GM23338 (cell line): ENCODE measurements around the gene TANGO2. TPM values are rescaled to one million over a fixed set of nuclear protein-coding genes. Genes with fewer than 3 reads are reported as not detected.

ENCODE experiments used
- ATAC-seq: fragments of 200-7000 bp; cut with Tn5 transposase; 3 replicates; pipeline ENCODE4 v1.9.1; 2020
- DNase-seq: peaks from one replicate; pipeline ENCODE4 v3.0.0-alpha.2; 2015; ENCODE audit warnings: low spot score
- H2AFZ ChIP-seq: fragments of 200-600 bp; sonication (generic); 2 replicates; pipeline ENCODE4 v1.8.0; 2016; ENCODE audit warnings: antibody characterized with exemption, mild to moderate bottlenecking, moderate library complexity
- H3F3A ChIP-seq: fragments of 200-600 bp; sonication (generic); replicated peaks from 2 replicates; pipeline ENCODE4 v1.8.0; 2017; ENCODE audit warnings: antibody characterized with exemption, mixed run types, low read depth
- H3K27ac ChIP-seq: fragments of 200-600 bp; sonication (generic); 2 replicates; pipeline ENCODE4 v1.6.1; 2016; ENCODE audit warnings: low read depth
- H3K27me3 ChIP-seq: fragments of 200-600 bp; sonication (generic); 2 replicates; pipeline ENCODE4 v1.8.0; 2016; ENCODE audit warnings: mild to moderate bottlenecking, mixed run types, moderate library complexity; ENCODE audit not compliant: insufficient read depth
- H3K36me3 ChIP-seq: fragments of 200-600 bp; sonication (generic); 2 replicates; pipeline ENCODE4 v1.8.0; 2016; ENCODE audit warnings: mild to moderate bottlenecking; ENCODE audit not compliant: insufficient read depth
- H3K4me1 ChIP-seq: fragments of 200-600 bp; sonication (generic); 2 replicates; pipeline ENCODE4 v1.8.0; 2016; ENCODE audit warnings: mild to moderate bottlenecking, moderate library complexity; ENCODE audit not compliant: insufficient read depth
- H3K4me2 ChIP-seq: fragments of 200-600 bp; sonication (generic); 2 replicates; pipeline ENCODE4 v1.7.1; 2017; ENCODE audit warnings: mixed run types
- H3K4me3 ChIP-seq: fragments of 200-600 bp; sonication (generic); 2 replicates; pipeline ENCODE4 v1.6.1; 2016; ENCODE audit warnings: mixed run types
- H3K79me2 ChIP-seq: fragments of 200-600 bp; sonication (generic); replicated peaks from 2 replicates; pipeline ENCODE4 v1.8.0; 2017; ENCODE audit warnings: mild to moderate bottlenecking; ENCODE audit not compliant: insufficient read depth
- H3K9me2 ChIP-seq: fragments of 200-600 bp; sonication (generic); 2 replicates; pipeline ENCODE4 v1.8.0; 2017; ENCODE audit not compliant: insufficient read depth
- H4K20me1 ChIP-seq: fragments of 200-600 bp; sonication (generic); replicated peaks from 2 replicates; pipeline ENCODE4 v1.8.0; 2017; ENCODE audit warnings: mild to moderate bottlenecking; ENCODE audit not compliant: insufficient read depth
- H3K27ac Mint-ChIP-seq: 2 replicates; pipeline ENCODE4 v1.8.0; 2020; ENCODE audit warnings: inconsistent platforms, mild to moderate bottlenecking, moderate library complexity, mixed read lengths
- H3K27me3 Mint-ChIP-seq: 3 replicates; pipeline ENCODE4 v1.8.0; 2022; ENCODE audit warnings: low read depth, mild to moderate bottlenecking, moderate library complexity, mixed read lengths, inconsistent platforms; ENCODE audit not compliant: insufficient read depth, poor library complexity
- H3K36me3 Mint-ChIP-seq: 3 replicates; pipeline ENCODE4 v1.8.0; 2021; ENCODE audit warnings: low read depth, mild to moderate bottlenecking, inconsistent platforms, moderate library complexity, mixed read lengths
- H3K4me1 Mint-ChIP-seq: 3 replicates; pipeline ENCODE4 v1.8.0; 2020; ENCODE audit warnings: mild to moderate bottlenecking, inconsistent platforms, mixed read lengths
- H3K4me3 Mint-ChIP-seq: 3 replicates; pipeline ENCODE4 v1.8.0; 2021; ENCODE audit warnings: moderate library complexity, mild to moderate bottlenecking, inconsistent platforms, mixed read lengths
- H3K9me3 Mint-ChIP-seq: 3 replicates; pipeline ENCODE4 v1.8.0; 2020; ENCODE audit warnings: moderate library complexity, mild to moderate bottlenecking, inconsistent platforms, mixed read lengths
- CTCF ChIP-seq, 2 experiments: fragments of 200-600 bp in 1 of 2; sonication (generic) in 1 of 2; conservative IDR thresholded peaks; 2 replicates each; pipeline versions ENCODE4 v1.5.1 to v1.6.1; 2016 to 2017; ENCODE audit warnings: antibody characterized with exemption in 2 of 2, low read depth in 2 of 2, mild to moderate bottlenecking in 2 of 2, moderate library complexity in 1 of 2
- EZH2 ChIP-seq: fragments of 200-600 bp; sonication (generic); IDR thresholded peaks from one replicate; pipeline ENCODE4 v1.8.0; 2017; ENCODE audit warnings: antibody characterized with exemption, mild to moderate bottlenecking, low read depth; ENCODE audit not compliant: unreplicated experiment
- POLR2AphosphoS5 ChIP-seq: IDR thresholded peaks from 2 replicates; pipeline ENCODE4 v1.6.1; 2016; ENCODE audit warnings: antibody characterized with exemption, low read depth
- ZNF331 ChIP-seq: fragments of 250-450 bp; sonication (Bioruptor Pico); IDR thresholded peaks from 2 replicates; pipeline ENCODE4 v1.5.0; 2020; ENCODE audit warnings: low read depth, mild to moderate bottlenecking, moderate library complexity
- polyA plus RNA-seq: library from polyadenylated mRNA; unstranded; fragments of >200 nt; fragmentation: Nextera tagmentation; extraction: Ambion mirVana; gene quantifications from 2 replicates; pipeline ENCODE4 v1.2.1, GENCODE V29; 2016
- total RNA-seq: library from RNA; depleted of rRNA; stranded (reverse); fragments of >200 nt; shearing (Covaris generic); gene quantifications from 2 replicates; pipeline ENCODE4 v1.2.3, GENCODE V29; 2014

TANGO2 gene
- total and polyA plus RNA-seq, 2 experiments from 2014 or later: 6.9 to 15.0 TPM

- TF ChIP-seq CTCF (conservative IDR thresholded peaks at IDR 0.05; ENCODE audit: low read depth in 2 of 2): no peak
These were observed 22.5 kb upstream of the TANGO2 start (continued) for GRCh38 chr22:19998232-19998951.

GRCh38 chr22:19998991-19999820 is 21.7 kb upstream of the TANGO2 start:
- peak; percentile 14 for ATAC-seq

More at GRCh38 chr22:19998991-19999820, 21.7 kb upstream of the TANGO2 start:
- Histone ChIP-seq H2AFZ (no peak overlapping the region), H3F3A (no peaks in the 10 kb centered on the region), H4K20me1 (no peaks in the 10 kb centered on the region; the same call in 1 of the 2 replicates), H3K36me3 (peaks cover 5% of the 10 kb centered on the region), H3K4me2 (no peak overlapping the region), H3K4me1 (peaks cover 17% of the 10 kb centered on the region), H3K27ac (no peak overlapping the region), H3K9me2 (no peaks in the 10 kb centered on the region), H3K27me3 (no peaks in the 10 kb centered on the region), H3K4me3 (no peak overlapping the region), H3K79me2 (no peaks in the 10 kb centered on the region)
- Mint-ChIP-seq H3K4me1 (peaks cover 31% of the 10 kb centered on the region), H3K27ac (no peak overlapping the region), H3K4me3 (no peak overlapping the region), H3K36me3 (peaks cover 9% of the 10 kb centered on the region), H3K27me3 (peaks cover 7% of the 10 kb centered on the region), H3K9me3 (peaks cover 14% of the 10 kb centered on the region)
- TF ChIP-seq POLR2AphosphoS5: no peak
- TF ChIP-seq ZNF331 (CRISPR knock-in tag): no peak
- no peak for TF ChIP-seq EZH2
- 0 out of 4 replicates have a peak, but pooled peaks of 1 of the 2 experiments have one; percentile 4 for TF ChIP-seq CTCF (conservative IDR thresholded peaks at IDR 0.05; ENCODE audit: low read depth in 2 of 2)
- DNase-seq: no peak
